Fibroblast of peridontal ligament (primary cell): Measurements from ENCODE around the gene SLC7A4.
"Not testable (repeated sequence)": the region's sequence is repeated elsewhere in the genome, so short reads cannot be mapped to it uniquely, and the experiment has no call there.

Experiments
- DNase-seq: peaks from one replicate; pipeline ENCODE4 v3.0.0-alpha.2; 2010; ENCODE audit errors: extremely low read depth

The SLC7A4 gene

DNA sequence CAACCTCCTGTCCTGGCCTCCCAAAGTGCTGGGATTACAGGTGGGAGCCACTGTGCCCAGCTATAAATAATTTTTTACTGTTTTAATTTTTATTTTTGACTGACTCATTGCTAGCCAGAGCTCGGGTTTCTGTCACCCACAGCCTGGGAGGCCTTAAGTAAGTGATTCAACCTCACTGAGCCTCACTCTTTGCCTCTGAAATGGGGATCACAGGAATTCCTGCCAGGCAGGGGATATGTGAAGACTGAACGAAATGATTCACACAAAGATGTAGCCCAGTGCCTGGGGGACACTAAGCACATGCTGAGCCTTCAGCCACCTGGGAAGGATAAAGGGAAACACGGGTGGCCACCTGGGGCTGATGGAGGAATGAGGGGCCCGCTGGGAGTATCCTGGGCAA lies 9.6 kb upstream of the SLC7A4 start:
- peak; percentile 34 for DNase-seq

DNA sequence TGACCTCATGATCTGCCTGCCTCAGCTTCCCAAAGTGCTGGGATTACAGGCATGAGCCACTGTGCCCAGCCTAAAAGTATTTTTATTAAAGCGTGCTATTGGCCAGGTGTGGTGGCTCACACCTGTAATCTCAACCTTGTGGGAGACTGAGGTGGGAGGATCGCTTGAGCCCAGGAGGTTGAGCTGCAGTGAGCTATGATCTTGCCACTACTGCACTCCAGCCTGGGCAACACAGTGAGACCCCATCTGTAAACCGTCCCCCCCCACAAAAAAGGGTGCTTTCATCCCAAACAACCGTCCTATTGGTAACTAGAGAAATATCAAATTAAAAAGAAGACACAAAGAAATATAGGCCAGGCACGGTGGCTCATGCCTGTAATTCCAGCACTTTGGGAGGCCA lies 6.8 kb upstream of the SLC7A4 start:
- DNase-seq = not testable (repeated sequence)

DNA sequence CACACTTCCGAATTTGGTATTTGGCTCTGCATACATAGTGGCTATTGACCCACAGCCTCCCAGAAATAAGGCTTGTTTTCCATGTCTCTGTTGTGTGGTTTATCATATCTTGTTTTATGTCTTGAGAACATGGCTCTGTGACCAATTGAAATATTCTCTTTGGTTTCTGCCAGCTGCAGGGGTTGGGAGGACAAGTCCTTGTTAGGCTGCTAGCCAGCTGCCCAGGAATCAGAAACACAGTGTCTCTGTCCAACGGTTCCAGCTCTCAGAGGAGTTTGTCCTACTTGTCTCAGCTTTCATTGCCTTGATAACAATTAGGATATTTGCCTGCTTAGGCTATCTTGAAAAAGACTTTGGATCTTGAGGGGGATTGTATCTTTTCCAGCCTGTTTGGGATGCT lies 6.0 kb upstream of the SLC7A4 start:
- DNase-seq = peak; percentile 42

DNA sequence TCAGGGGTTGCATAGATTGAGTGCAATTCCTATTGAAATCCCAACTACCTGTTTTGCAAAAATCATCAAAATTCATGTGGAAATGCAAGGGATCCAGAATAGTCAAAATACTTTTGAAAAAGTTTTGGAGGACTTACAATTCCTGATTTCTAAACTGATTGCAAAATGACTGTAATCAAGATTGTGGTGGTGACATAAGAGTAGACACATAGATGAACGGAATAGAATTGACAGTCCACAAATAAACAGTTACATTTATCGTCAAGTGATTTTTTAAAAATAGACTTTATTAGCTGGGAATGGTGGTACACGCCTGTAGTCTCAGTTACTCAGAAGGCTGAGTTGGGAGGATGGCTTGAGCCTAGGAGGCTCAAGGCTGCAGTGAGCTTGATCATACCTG lies 2.6 kb upstream of the SLC7A4 start:
- DNase-seq = peak; percentile 58

DNA sequence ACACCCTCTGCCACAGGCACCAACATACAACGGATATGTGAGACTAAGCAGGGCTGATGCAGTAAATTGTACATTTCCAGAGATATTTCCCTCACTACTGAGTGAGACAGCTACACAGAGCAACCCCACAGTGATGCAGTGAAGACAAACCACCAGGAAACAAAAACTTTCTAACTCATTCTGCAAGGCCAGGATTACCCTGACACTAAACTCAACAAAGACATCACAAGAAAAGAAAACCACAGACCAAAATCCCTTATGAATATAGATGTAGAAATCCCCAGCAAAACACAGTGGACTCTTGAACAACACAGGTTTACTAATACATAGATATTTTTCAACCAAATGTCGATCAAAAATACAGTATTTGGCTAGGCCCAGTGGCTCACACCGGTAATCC lies 1.5 kb upstream of the SLC7A4 start:
- peak; percentile 54 for DNase-seq

DNA sequence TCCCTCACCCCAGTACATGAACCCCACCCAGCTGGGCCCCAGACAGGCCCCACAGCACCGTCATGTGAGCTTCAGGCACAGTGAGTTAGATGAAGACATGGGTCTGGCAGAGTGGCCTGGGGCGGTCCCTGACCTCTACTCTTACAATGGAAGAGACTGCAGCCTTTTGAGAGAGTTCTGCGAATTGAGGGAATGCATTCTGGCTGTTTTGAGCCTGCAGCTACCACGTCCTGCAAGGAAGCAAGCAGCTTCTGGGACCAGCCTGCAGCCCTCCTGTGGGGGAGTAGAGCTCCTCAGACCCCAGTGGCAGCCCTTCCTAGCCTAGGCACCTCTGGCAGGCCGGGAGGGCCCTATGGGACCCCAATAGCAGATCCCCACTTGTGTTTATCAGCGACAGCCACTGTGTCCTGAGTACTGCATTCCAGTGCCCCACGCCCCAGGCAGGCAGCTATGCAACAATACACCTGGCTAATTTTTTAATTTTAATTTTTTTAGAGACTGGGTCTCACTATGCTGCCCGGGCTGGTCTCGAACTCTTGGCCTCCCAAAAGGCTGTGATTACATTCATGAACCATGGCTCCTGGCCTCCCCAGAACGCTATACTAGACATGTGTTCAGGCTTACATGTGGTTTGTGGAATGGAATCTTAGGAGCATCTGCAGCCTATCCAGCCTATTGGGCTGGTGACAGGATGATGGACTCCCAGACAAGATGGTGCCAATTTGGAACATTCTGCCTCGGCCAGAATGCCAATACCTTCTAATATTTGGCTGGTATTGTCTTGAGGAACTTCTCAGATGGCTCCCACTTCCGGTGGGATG lies 717 bp upstream of the SLC7A4 start:
- no peak for DNase-seq

DNA sequence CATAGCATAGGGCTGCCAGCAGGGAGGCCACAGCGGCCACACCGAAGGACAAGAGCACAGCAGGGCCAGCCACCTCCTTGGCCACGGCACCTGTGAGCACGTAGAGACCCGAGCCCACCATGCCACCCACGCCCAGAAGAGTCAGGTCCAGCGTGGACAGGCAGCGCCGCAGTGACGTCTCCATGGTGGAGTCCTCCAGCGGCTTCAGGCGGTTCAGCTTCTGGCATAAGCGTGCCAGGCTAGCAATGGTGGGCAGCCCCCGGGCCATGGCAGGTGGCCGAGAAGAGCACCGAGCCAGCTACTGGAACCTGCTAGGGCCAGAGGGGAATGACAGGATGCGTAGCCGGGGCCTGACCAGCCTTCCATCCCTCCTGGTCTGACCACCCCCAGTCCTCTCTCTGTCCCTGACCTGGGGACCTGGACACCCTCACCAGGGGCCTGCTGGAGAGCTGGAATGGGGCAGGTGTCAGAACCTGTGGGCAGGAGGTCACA lies 770 bp downstream of the SLC7A4 start:
- DNase-seq = no peak

DNA sequence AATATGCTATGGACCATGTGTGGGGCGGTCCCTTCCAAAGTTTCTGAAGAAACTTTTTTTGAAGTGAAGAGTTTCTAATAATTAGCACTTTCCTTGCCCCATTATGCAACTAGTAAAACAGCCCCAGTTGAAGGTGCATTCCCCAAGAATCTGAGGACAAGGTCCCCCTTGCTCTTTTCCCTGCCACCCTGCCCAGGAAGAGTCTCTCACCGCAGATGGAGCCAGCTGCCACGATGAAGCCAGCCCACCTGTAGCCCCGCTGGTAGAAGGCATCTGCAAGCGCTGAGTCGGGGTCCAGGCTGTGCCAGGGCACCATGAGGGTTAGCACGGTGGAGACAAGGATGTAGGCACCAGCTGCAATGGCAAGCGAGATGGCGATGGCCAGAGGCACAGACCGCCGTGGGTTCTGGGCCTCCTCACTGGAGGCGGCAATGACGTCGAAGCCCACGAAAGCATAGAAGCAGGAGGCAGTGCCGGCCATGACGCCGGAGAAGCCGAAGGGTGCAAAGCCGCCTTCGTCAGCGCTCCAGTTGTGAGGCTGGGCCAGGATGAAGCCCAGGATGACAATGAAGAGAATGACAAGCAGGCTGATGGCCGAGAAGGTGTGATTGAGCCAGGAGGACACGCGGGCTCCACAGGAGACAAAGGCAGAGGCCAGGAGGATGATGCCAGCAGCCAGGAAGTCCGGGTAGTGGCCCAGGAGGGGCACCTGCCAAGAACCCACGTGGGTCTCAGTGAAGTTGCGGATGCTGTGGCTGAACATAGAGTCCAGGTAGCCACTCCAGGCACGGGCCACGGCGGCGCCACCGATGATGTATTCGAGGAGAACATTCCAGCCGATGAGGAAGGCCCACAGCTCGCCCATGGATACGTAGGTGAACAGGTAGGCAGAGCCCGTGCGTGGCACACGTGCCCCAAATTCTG lies 1.5 kb downstream of the SLC7A4 start:
- no peak for DNase-seq

DNA sequence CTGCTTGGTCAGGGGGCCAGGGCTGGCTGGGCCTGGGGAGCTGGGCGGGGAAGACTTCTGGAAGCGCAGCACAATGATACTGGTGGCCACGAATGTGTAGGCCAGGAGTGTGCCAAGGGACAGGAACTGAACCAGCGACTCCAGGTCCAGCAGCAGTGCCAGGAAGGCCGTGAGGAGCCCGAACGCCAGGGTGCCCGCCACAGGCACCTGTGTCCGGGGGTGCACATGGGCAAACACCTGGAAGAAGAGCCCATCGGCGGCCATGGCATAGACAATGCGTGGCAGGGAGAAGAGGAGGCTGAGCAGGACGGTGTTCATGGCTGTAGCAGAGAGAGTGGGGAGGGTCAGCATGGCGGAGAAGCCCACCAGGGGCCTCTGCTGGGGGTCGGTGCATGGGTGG lies 2.3 kb downstream of the SLC7A4 start:
- DNase-seq = no peak

DNA sequence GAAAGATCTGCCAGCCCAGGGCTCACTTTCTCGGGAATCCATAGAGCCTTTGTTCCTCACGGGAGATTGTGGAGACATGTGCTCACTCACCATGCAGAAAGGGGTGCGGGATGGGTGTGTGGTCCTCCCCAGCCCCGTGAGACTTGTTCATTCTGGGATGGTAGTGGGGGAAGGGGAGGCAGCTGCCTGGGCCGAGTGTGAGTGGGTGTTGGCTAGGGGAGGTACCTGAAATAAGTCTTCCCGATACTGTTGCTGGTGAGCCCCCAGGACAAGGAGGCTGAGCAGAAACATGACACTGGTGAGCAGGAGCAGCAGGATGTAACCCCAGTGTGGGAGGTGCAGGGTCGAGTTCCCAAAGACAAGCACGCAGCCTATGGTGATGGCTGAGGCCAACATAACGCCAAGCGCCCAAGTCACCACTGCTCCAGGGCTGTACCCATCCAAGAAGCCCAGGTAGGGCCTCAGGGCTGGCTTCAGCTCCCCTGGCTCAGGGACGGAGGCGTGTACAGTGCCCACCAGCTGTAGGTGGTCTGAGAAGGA lies 2.8 kb downstream of the SLC7A4 start:
- DNase-seq = no peak

DNA sequence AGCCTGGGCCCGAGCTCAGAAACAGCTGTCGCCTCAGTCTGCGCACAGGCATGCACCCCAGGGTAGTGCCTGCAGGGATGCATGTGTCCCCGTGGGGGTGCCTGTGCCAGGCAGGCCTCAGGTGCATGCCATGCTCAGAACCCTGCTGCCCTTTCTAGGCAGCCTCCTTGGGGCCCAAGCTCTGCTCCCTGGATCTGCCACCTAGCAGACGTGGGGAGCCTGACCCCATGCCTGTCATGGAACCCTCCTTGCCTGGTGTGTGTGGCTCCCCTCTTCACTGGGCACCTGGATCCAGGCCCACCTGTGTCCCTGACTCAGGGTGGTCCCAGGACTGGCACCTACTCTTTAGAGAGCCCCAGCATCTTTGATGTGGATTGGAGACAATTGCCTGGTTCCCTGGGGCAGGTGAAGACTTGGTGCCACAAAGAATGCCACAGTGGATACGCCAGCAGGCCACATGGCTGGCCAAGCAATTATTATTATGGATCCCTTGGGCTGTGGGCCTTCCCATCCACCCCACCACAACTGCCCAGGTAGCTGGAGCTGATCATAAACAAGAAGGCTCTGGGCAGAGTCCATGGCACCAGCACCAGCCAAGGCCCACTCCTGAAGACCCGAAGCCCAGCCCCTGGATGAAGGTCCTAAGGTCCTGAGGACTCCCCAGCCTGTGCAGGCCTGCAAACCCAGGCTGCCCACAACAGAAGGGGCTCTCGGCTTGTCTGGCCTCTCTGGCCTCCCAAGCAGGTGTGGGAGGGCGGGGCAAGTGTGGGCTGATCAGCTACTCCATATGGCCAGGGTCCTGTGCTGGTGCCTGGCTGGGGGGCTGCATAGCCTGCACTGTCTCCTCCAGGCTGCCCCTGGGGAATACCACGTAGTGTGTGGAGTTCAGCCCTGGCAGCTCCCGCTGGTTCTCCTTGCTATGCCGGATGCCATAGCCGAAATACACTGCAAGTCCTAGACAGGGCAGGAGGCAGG lies 3.8 kb downstream of the SLC7A4 start:
- DNase-seq = no peak

DNA sequence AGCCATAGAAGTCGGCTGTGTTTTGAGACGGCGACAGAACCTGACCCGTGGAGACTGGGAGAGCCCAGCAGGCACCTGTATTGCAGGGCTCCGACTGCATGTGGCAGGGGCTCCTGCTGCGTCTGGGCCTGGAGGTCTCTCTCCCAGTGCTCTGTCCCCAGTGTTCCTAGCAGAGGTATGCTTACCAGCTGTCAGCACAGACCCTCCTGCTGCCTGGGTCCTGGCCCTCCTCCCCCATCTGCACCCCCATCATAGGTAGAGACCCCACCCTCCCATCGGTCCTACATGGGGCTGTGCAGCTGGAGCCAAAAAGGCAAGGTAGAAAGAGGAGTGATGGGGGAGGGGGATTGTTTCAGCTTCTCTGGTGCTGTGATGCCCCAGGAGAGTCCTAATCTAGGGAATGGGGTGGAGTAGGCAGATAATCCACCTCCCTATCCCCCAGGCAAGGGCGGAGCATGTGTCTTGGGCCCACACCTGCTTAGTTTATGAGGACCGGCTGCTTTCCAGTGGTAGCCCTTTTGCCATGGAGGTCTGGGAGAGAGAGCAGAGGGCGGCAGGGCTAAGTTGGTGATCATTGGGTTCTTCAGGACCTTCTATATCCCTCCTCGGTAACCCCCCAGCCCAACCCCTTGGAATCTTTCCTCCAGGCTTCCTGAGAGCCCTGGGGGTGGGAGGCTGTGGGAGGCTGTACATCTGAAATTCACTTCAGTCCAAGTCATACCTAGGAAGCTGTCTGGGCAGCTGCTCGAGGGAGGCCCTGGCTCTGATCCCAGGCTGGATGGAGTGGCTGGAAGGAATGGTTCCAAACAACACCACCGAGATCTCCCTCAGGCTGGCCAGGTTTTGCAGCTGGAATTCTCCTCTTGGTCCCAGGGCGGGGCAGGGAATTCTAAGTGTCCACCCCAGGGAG lies 5.3 kb downstream of the SLC7A4 start:
- peak; percentile 61 for DNase-seq

DNA sequence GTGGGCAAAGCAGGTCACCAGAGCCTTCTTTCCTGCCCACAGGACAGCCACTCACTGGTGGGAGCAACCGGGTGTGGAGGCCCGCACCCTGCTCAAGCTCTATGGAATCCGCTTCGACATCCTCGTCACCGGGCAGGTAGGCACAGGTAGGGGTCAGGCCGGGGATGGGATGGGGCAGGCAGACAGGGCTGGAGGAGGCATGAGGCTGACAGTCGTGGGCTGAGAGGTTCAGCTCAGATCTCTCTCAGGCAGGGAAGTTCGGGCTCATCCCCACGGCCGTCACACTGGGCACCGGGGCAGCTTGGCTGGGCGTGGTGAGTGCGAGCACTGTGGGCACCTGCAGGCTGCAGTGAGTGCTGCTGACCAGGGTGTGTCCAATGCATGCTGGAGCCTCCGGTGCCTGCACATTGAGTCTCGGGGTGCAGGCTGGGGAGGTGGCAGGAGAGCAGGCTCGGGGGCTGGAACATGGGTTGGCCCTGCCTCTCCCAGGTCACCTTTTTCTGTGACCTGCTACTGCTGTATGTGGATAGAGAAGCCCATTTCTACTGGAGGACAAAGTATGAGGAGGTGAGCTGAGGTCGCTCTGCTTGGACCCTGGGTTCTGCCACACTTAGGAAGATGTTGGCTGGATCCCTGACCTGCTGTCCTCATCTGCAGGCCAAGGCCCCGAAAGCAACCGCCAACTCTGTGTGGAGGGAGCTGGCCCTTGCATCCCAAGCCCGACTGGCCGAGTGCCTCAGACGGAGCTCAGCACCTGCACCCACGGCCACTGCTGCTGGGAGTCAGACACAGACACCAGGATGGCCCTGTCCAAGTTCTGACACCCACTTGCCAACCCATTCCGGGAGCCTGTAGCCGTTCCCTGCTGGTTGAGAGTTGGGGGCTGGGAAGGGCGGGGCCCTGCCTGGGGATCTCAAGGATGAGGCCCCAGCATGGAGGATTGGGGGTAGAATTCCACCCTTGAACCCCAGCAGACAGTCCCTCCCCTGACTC lies 6.3 kb downstream of the SLC7A4 start:
- DNase-seq = no peak

DNA sequence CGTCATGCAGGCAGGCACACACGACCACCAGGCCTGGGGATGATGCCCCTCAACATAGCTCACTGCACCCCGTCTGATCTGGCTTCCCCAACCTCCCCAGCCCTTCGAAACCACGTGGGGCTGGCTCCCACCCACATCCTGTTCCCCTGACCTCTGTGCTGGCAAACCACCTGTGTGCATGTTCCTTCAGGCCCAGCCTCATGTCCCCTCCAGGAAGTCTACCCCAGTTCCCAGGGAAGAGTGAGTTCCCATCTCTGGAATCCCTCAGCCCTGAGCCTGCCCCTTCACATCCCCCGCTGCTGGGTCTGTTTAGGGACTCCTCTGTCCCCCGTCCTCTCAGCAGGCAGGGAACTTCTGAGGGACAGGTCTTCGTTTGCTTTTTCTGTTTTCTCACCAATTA lies 7.1 kb downstream of the SLC7A4 start:
- DNase-seq = no peak

DNA sequence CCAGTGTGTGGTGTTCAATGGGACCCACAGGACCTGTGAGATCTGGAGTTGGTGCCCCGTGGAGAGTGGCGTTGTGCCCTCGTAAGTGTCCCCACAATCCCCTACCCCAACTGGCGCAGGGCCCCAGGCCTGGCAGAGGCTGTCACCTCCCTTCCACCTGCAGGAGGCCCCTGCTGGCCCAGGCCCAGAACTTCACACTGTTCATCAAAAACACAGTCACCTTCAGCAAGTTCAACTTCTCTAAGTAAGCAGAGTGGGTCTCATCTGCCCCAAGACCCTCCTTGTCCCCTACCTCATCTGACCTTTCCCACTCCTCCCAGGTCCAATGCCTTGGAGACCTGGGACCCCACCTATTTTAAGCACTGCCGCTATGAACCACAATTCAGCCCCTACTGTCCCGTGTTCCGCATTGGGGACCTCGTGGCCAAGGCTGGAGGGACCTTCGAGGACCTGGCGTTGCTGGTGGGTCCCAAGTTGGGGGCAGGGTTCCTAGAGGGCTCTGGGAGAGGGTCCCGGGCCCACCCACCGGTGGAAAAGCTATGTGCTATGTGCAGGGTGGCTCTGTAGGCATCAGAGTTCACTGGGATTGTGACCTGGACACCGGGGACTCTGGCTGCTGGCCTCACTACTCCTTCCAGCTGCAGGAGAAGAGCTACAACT lies 9.3 kb downstream of the SLC7A4 start:
- DNase-seq = no peak

DNA sequence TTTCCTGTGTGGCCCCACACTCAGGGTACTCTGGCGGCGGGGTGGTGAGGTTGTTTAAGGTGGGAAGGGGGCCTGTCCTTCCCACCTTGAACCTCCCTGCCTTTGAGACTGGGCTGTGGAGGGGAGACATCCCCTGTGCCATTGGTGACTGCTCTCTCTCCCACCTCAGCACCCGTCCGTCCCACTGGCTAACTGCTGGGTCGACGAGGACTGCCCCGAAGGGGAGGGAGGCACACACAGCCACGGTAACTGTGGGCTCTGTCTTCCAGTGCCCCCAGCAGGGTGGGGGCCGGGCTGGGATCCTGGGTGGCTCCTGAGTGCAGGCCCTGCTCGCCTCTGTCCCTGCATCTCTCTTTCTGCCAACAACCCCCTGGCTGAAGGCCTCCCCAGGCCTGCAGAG lies 9.9 kb downstream of the SLC7A4 start:
- DNase-seq = no peak

DNA sequence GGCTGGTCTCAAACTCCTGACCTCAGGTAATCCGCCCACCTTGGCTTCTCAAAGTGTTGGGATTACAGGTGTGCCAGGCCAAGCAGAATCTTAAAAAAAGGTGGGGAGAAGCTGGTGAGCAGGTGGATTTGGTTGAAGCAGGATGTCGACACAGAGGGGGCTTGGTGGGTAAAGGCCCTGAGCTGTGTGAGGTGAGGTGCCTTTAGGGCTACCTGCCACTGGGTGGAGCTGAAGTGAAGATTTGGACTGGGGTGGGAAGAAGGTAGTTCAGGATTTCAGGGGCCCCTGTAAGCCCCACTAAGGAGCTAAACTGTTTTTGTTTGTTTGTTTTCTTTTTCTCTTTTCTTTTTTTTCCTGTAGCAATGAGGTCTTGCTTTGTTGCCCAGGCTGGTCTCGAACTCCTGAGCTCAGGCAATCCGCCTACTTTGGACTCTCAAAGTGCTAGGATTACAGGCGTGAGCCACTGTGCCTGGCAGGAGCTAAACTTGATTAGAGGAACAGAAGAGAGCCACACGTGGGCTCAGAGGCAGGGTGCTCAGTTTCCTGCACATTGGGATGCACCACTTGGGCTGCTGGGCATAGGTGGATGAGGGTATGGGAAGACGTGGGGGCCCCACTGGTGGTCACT lies 11.4 kb downstream of the SLC7A4 start:
- no peak for DNase-seq

DNA sequence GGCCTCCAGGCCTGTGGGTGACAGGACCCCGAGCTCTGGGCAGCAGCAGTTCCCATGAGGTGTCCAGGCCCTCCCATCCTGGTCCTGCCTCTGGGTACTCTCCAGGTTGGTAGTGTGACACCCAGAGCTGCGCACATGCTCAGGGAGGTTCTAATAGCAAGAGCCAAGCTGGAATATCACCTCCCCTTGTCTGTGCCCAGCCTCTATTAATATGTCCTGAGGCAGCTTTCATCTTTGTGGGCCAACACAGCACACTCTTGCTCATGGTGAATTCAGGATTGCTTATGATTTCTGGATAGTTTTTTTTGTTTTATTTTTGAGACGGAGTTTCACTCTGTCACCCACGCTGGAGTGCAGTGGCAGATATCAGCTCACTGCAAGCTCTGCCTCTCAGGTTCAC lies 14.0 kb downstream of the SLC7A4 start:
- DNase-seq = no peak
